Small intestine (tissue), 7 donors: ENCODE results near the gene NUDC. TPM values are rescaled to one million over a fixed set of nuclear protein-coding genes. Genes with fewer than 3 reads are reported as not detected.

ENCODE experiments used
- DNase-seq, 2 donors: peaks; one replicate each; pipeline versions ENCODE4 v3.0.0 to v3.0.0-alpha.2; 2013
- FAIRE-seq: peaks from 2 replicates; lab custom pipeline; 2012; peaks lifted over from hg19 to GRCh38; lab: Jason Lieb, UNC
- H3K27ac ChIP-seq, 3 donors: one replicate each; pipeline ENCODE4 v1.5.1; 2013; ENCODE audit warnings: low read length in 2 of 3, mild to moderate bottlenecking in 2 of 3, control low read depth in 1 of 3, inconsistent platforms in 1 of 3, low read depth in 1 of 3, moderate library complexity in 1 of 3
- H3K27me3 ChIP-seq, 3 donors: one replicate each; pipeline ENCODE4 v1.6.1; 2013; ENCODE audit warnings: low read length in 3 of 3, inconsistent platforms in 1 of 3; ENCODE audit not compliant: control insufficient read depth in 3 of 3, insufficient read depth in 3 of 3
- H3K36me3 ChIP-seq, 3 donors: one replicate each; pipeline ENCODE4 v1.6.1; 2013; ENCODE audit warnings: low read length in 3 of 3, inconsistent platforms in 1 of 3, low read depth in 1 of 3, mild to moderate bottlenecking in 1 of 3, moderate library complexity in 1 of 3; ENCODE audit not compliant: control insufficient read depth in 3 of 3, insufficient read depth in 2 of 3
- H3K4me1 ChIP-seq, 3 donors: one replicate each; pipeline ENCODE4 v1.6.1; 2013; ENCODE audit warnings: low read length in 2 of 3, inconsistent platforms in 1 of 3, low read depth in 1 of 3, mild to moderate bottlenecking in 1 of 3, moderate library complexity in 1 of 3; ENCODE audit not compliant: control insufficient read depth in 3 of 3, insufficient read depth in 2 of 3
- H3K4me3 ChIP-seq, 3 donors: one replicate each; pipeline ENCODE4 v1.5.1; 2013; ENCODE audit warnings: low read length in 3 of 3, control low read depth in 1 of 3, inconsistent platforms in 1 of 3, low read depth in 1 of 3, mild to moderate bottlenecking in 1 of 3, moderate library complexity in 1 of 3
- H3K9me3 ChIP-seq, 2 donors: one replicate each; pipeline ENCODE4 v1.6.1; 2013; ENCODE audit warnings: low read depth in 1 of 2, low read length in 1 of 2; ENCODE audit not compliant: control insufficient read depth in 2 of 2, insufficient read depth in 1 of 2
- WGBS, 3 donors: extraction: QIAGEN DNeasy Blood & Tissue Kit; methylation state at CpG; one replicate each; pipeline ENCODE4 v1.1.7; 2013; 5-methylcytosine and 5-hydroxymethylcytosine counted together
- polyA plus RNA-seq, 4 donors: library from polyadenylated mRNA; stranded (reverse) in 3 of 4; unstranded in 1 of 4; fragments of 200-250 nt in 3 of 4; fragments of 120-200 nt in 1 of 4; gene quantifications; one replicate each; pipeline versions ENCODE4 v1.2.1 to v1.2.3, GENCODE V29; 2013
- donor health status: healthy with polysubstance abuse.
- donor health status: control.
- donor health status: control.
- donor health status: Bipolar disorder and iron deficiency.
- donor health status: healthy.

The NUDC gene
- polyA plus RNA-seq, 4 donors, result 39.4 to 70.5 (median 50.1) TPM

DNA sequence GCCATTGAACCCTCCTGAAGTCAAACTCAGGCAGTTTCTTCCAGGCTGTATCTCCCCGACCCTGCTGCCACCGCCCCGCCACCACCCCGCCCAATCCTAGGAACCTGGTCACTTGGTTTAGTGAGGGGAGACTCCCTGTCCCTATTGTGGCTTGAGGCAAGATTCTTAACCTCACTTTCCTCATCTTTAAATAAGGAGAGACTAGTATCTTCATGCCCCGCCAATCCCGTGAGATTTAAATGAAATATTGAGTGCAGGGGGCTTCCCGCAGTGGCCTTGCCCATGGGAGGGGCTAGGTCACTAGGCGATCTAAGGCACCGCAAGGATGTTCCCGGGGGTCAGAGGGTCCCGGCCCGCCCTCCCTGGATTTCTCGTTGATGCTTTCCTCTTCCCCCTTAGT lies 37.7 kb downstream of the NUDC start:
- no peak for FAIRE-seq

DNA sequence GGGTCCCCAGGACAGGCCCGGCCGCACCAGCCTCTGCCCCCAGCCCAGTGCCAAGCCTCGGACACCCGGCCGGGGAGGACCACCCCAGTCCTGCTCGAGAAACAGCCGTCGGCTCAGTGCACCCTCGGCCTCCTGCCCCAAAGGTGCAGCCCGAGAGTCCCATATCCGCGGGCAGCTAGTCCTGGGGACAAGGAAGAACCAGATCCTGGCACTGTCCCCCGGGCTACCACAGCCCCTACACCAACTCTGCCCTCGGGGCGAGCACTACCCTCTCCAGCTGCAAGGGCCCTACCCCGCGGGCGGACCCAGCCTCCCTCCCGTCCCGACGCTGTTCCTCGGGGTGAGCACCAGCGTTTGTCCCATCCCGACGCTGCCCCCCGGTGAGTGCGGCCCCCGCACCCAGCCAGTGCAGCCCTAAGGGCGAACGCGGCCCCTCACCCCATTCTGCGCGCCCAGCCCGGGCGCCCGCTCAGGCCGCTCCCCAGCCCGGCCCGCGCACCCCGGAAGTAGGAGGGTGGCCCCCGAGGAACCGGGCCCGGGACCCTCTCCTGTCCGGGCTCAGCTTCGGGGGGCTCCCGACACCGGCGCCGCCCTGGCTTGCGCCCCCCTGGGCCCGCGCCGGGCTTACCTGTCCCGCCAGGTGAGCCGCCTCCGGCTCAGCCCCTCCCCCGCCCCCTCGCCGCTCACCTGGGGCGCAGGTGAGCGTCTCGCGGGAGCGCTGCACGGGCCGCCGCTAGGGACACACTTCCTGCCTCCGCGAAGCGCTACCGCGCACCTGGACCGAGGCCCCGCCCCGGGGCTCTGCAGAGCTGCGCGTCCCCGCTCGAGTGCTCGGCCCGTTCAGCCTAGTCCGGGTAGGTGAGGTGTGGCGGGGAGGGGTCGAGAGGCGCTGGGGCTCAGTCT lies 38.4 kb downstream of the NUDC start, which contains the start of gene KDF1:
KDF1 (minus strand) TSS at position 747 of the 903 bp plus-strand sequence. CDS start 8,088 bp downstream, outside the sequence.
- 1% methylated on average over 49 to 86 of the region's 86 CpGs for WGBS, 3 donors
- FAIRE-seq (no peak), DNase-seq (peak; percentile 91 to 96)
- Histone ChIP-seq H3K27ac (peak within 1 kb of the TSS; percentile 33 to 65 (median 57)), H3K4me3 (peak within 1 kb of the TSS; percentile 77 to 90 (median 85)), H3K4me1 (peaks cover 0 to 4% (median 0%) of the 10 kb centered on the region in 3 donors), H3K9me3 (no peaks in the 10 kb centered on the region), H3K27me3 (peaks cover 0 to 13% (median 8%) of the 10 kb centered on the region in 3 donors), H3K36me3 (peaks cover 0 to 7% (median 0%) of the 10 kb centered on the region in 3 donors)

More for the DNA sequence above, 37.7 kb downstream of the NUDC start:
- DNase-seq, result no peak
- WGBS, 3 donors, result 3 to 17% (median 16%) methylated on average over 11 to 13 of the region's 13 CpGs
- Histone ChIP-seq H3K4me3 (peak overlapping the region; percentile 77 to 90 (median 85)), H3K27me3 (peaks cover 0 to 13% (median 8%) of the 10 kb centered on the region in 3 donors), H3K9me3 (no peaks in the 10 kb centered on the region), H3K27ac (peak overlapping the region in 1 of 3 donors; percentile 14), H3K4me1 (peaks cover 0 to 4% (median 0%) of the 10 kb centered on the region in 3 donors), H3K36me3 (peaks cover 0 to 10% (median 0%) of the 10 kb centered on the region in 3 donors)

DNA sequence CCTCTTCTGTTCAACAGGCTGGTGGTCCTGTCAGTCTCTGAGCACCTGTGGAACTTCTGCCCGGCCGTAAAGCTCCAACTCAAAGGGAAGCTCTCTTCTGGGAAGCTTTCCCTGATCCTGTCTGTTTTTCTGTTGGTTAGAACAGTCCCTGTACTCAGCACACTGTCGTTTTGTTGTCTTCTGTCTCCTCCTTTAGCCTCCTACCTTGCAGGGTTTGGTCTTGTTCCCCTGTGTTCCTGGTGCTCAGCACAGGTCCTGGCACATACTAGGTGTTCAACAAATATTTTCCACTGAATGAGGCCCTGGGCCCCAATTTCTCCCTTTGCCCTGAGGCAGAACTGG lies 39.1 kb downstream of the NUDC start:
- WGBS, 3 donors, result 6 to 21% (median 19%) methylated on average over 3 of the region's 3 CpGs

DNA sequence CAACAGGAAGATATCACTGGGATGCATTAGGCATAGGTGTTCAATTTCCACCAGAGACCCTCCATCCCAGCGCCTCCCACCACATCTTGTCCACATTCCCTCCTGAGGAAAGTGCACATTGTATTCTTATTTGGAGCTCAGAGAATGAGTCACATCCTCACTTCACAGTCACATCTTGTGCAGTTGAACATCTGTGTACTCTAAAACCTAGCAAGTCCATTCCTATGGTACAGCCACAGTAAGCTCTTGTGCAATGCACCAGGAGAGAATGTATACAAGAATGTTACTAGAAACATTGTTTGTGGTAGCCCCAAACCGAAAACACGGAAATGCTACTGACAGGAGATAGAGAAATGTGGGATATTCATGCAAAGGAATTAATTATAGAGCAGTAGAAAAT lies 40.3 kb downstream of the NUDC start:
- DNase-seq (no peak), FAIRE-seq (no peak)
- Histone ChIP-seq H3K36me3 (peaks cover 0 to 7% (median 0%) of the 10 kb centered on the region in 3 donors), H3K27ac (no peak overlapping the region), H3K4me1 (peaks cover 0 to 4% (median 0%) of the 10 kb centered on the region in 3 donors), H3K9me3 (no peaks in the 10 kb centered on the region), H3K27me3 (peaks cover 0 to 13% (median 8%) of the 10 kb centered on the region in 3 donors), H3K4me3 (no peak overlapping the region)
- 66 to 82% (median 77%) methylated on average over 3 of the region's 3 CpGs for WGBS, 3 donors

More for the DNA sequence above, 39.1 kb downstream of the NUDC start:
- peaks cover 0 to 7% (median 0%) of the 10 kb centered on the region in 3 donors for H3K36me3 ChIP-seq
- peaks cover 0 to 4% (median 0%) of the 10 kb centered on the region in 3 donors for H3K4me1 ChIP-seq
- peak overlapping the region; percentile 33 to 65 (median 57) for H3K27ac ChIP-seq
- FAIRE-seq (no peak), DNase-seq (no peak)
- peaks cover 0 to 13% (median 8%) of the 10 kb centered on the region in 3 donors for H3K27me3 ChIP-seq
- H3K4me3 ChIP-seq, result peak overlapping the region; percentile 57 to 90 (median 77)
- no peaks in the 10 kb centered on the region for H3K9me3 ChIP-seq

DNA sequence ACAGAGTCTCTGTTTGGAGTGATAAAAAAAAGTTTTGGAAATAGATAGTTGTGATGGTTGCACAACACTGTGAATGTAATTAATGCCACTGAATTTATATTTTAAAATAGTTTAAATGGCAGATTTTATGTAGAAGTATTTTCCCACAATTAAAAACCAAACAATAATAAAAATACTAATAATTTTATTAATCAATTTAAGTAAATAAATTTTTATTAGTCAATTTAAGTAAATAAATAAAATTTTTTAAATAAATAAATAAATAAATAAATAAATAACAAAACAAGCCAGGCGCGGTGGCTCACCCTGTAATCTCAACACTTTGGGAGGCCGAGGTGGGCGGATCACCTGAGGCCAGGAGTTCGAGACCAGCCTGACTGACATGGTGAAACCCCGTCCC lies 43.7 kb downstream of the NUDC start:
- no peaks in the 10 kb centered on the region for H3K9me3 ChIP-seq
- WGBS, 3 donors, result 86 to 93% (median 92%) methylated on average over 6 of the region's 6 CpGs
- no peak for DNase-seq
- no peak overlapping the region for H3K4me3 ChIP-seq
- H3K36me3 ChIP-seq, result peaks cover 0 to 5% (median 0%) of the 10 kb centered on the region in 3 donors
- no peak overlapping the region for H3K27ac ChIP-seq
- H3K27me3 ChIP-seq, result peaks cover 0 to 4% (median 3%) of the 10 kb centered on the region in 3 donors
- peaks cover 0 to 4% (median 0%) of the 10 kb centered on the region in 3 donors for H3K4me1 ChIP-seq
- no peak for FAIRE-seq

DNA sequence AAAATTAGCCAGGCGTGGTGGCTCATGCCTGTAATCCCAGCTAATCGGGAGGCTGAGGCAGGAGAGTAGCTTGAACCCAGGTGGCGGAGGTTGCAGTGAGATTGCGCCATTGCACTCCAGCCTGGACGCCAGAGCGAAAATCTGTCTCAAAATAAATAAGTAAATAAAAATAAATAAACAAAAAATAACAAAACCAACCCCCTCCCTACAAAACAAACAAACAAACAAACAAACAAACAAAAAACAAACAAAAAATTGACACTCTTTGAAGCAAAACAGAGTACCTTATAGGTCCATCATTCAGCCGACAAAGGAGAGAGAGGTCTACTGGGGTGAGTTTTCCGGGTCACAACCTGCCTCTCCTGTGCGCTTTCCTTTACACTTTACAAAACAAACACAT lies 44.1 kb downstream of the NUDC start:
- FAIRE-seq (no peak), DNase-seq (no peak)

DNA sequence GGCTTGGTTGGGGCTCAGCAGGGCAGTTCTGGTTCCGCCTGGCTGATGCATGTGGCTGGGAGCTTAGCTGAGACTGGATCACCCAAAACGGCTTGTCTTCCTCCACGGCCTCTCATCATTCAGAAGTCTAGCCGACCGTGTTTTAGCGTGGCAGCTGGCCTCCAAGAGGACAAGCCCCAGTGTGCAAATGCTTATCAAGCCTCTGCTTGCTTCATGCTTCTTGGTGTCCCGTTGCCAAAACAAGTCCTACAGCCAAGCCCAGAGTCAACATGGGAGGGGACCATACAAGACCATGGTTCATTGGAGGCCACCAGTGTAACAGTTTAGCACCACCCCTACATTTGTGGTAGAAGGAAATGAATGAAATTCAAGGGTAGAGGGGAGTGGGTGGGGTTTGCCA lies 49.3 kb downstream of the NUDC start:
- peak overlapping the region in 1 of 3 donors; percentile 22 for H3K27ac ChIP-seq
- no peaks in the 10 kb centered on the region for H3K27me3 ChIP-seq
- H3K36me3 ChIP-seq, result peaks cover 0 to 6% (median 0%) of the 10 kb centered on the region in 3 donors
- WGBS, 3 donors, result 27 to 54% (median 41%) methylated on average over 7 of the region's 7 CpGs
- H3K4me1 ChIP-seq, result peaks cover 0 to 3% (median 0%) of the 10 kb centered on the region in 3 donors
- H3K4me3 ChIP-seq, result no peak overlapping the region
- DNase-seq (peak; percentile 50 to 67), FAIRE-seq (no peak)
- no peaks in the 10 kb centered on the region for H3K9me3 ChIP-seq

More for the DNA sequence above, 44.1 kb downstream of the NUDC start:
- peaks cover 0 to 4% (median 0%) of the 10 kb centered on the region in 3 donors for H3K4me1 ChIP-seq
- WGBS, 3 donors, result 87 to 95% (median 95%) methylated on average over 9 of the region's 9 CpGs
- no peaks in the 10 kb centered on the region for H3K9me3 ChIP-seq
- peaks cover 0 to 5% (median 0%) of the 10 kb centered on the region in 3 donors for H3K36me3 ChIP-seq
- H3K4me3 ChIP-seq, result no peak overlapping the region
- no peak overlapping the region for H3K27ac ChIP-seq
- H3K27me3 ChIP-seq, result peaks cover 0 to under 1% (median 0%) of the 10 kb centered on the region in 3 donors

DNA sequence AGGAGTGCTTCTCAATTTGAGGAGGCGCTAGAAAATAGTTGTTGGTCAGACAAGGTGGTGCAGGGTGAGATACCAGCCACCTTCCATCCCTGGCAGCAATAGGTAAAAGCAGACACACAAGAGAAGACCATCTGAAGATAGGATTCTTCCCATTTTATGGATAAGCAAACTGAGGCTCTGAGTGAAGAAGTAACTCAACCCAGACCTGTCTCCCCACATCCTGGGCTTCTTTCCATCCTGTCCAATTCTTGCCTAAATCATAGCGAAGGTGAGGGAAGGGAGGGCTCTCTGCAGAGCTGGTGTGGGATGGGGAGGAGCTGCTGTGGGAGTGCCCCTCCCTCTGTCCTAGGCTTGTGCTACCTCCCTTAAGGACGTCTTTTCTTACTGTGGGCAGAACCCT lies 50.0 kb downstream of the NUDC start:
- FAIRE-seq (no peak), DNase-seq (no peak)
- H3K4me3 ChIP-seq, result no peak overlapping the region
- peaks cover 0 to 4% (median under 1%) of the 10 kb centered on the region in 3 donors for H3K4me1 ChIP-seq
- 71 to 83% (median 76%) methylated on average over 3 of the region's 3 CpGs for WGBS, 3 donors
- peaks cover 0 to 6% (median 0%) of the 10 kb centered on the region in 3 donors for H3K36me3 ChIP-seq
- H3K27ac ChIP-seq, result no peak overlapping the region
- H3K27me3 ChIP-seq, result no peaks in the 10 kb centered on the region
- no peaks in the 10 kb centered on the region for H3K9me3 ChIP-seq
